ENCODE measurements around the gene ARMC2. TPM values are rescaled to one million over a fixed set of nuclear protein-coding genes. Genes with fewer than 3 reads are reported as not detected.

ARMC2 gene
- 10 to 100 TPM in 2 of 6 donors, 1 to 10 TPM in 4; 4.1 to 24.0 (median 7.8) TPM for total RNA-seq

- TF ChIP-seq EP300 (IDR thresholded peaks at IDR 0.05), result peak in 1 of 4 donors; percentile 39
- TF ChIP-seq POLR2AphosphoS5 (IDR thresholded peaks at IDR 0.05), result peak in 1 of 2 donors; percentile 78
- TF ChIP-seq CTCF (IDR thresholded peaks at IDR 0.05), result peak in 3 of 6 experiments; percentile 25 to 35 (median 34)
- peak in 3 of 4 donors; percentile 66 to 92 (median 74) for TF ChIP-seq POLR2A (IDR thresholded peaks at IDR 0.05)
- peak within 1 kb of the TSS; percentile 71 to 90 (median 84) for H3K4me3 ChIP-seq
- H3K36me3 ChIP-seq, result no peaks in the 10 kb centered on the region
- H3K27ac ChIP-seq, result peak within 1 kb of the TSS; percentile 80 to 87 (median 84)
- H3K27me3 ChIP-seq, result no peaks in the 10 kb centered on the region
- H3K4me1 ChIP-seq, result peaks cover 21 to 38% (median 30%) of the 10 kb centered on the region in 4 donors
- 0 to 1% methylated on average over 5 to 31 of the region's 61 CpGs for WGBS, 2 donors
- ATAC-seq (ENCODE audit: low FRiP score in 2 of 2) (peak; percentile 99), DNase-seq (peak; percentile 94 to 99)
- H3K9me3 ChIP-seq, result no peaks in the 10 kb centered on the region
Measured at GRCh38 chr6:108848116-108848868, at the start of gene ARMC2. Gene ARMC2, plus strand, starts transcription at chr6:108848422. Its CDS starts 5,846 bp downstream, at chr6:108854268.

GRCh38 chr6:108798670-108799353 lies 49.4 kb upstream of the ARMC2 start:
- H3K27ac ChIP-seq, result no peak overlapping the region
- H3K36me3 ChIP-seq, result no peaks in the 10 kb centered on the region
- H3K9me3 ChIP-seq, result no peaks in the 10 kb centered on the region
- 47 to 54% methylated on average over 15 to 18 of the region's 18 CpGs for WGBS, 2 donors
- ATAC-seq (ENCODE audit: low FRiP score in 2 of 2) (peak in 1 of 2 donors; percentile 55), DNase-seq (peak; percentile 14 to 61)
- H3K4me1 ChIP-seq, result peaks cover 9 to 16% (median 12%) of the 10 kb centered on the region in 4 donors
- H3K27me3 ChIP-seq, result no peaks in the 10 kb centered on the region
- peak in 1 of 2 donors; percentile 68 for TF ChIP-seq POLR2AphosphoS5 (IDR thresholded peaks at IDR 0.05)
- TF ChIP-seq POLR2A (IDR thresholded peaks at IDR 0.05), result no peak
- no peak overlapping the region for H3K4me3 ChIP-seq

- WGBS, 2 donors, result 95 to 98% methylated on average over 9 of the region's 9 CpGs
- no peaks in the 10 kb centered on the region for H3K36me3 ChIP-seq
- TF ChIP-seq EP300 (IDR thresholded peaks at IDR 0.05), result no peak
- no peak for TF ChIP-seq POLR2AphosphoS5 (IDR thresholded peaks at IDR 0.05)
- no peak for TF ChIP-seq POLR2A (IDR thresholded peaks at IDR 0.05)
- TF ChIP-seq CTCF (IDR thresholded peaks at IDR 0.05), result no peak
Measured at GRCh38 chr6:108799354-108799717, 48.9 kb upstream of the ARMC2 start.

GRCh38 chr6:108799791-108800190 lies 48.4 kb upstream of the ARMC2 start:
- ATAC-seq (ENCODE audit: low FRiP score in 2 of 2), result no peak
- Histone ChIP-seq H3K36me3 (no peaks in the 10 kb centered on the region), H3K4me3 (no peak overlapping the region), H3K27ac (no peak overlapping the region), H3K9me3 (no peaks in the 10 kb centered on the region), H3K4me1 (peaks cover 9 to 16% (median 12%) of the 10 kb centered on the region in 4 donors), H3K27me3 (no peaks in the 10 kb centered on the region)
- TF ChIP-seq CTCF (IDR thresholded peaks at IDR 0.05) (no peak), EP300 (IDR thresholded peaks at IDR 0.05) (no peak), POLR2AphosphoS5 (IDR thresholded peaks at IDR 0.05) (no peak), POLR2A (IDR thresholded peaks at IDR 0.05) (no peak)
- 88 to 100% methylated on average over 1 of the region's 1 CpG for WGBS, 2 donors
- no peak for DNase-seq

More at GRCh38 chr6:108799354-108799717, 48.9 kb upstream of the ARMC2 start:
- Histone ChIP-seq H3K27me3 (no peaks in the 10 kb centered on the region), H3K4me3 (no peak overlapping the region), H3K4me1 (peaks cover 9 to 16% (median 12%) of the 10 kb centered on the region in 4 donors), H3K9me3 (no peaks in the 10 kb centered on the region), H3K27ac (no peak overlapping the region)
- ATAC-seq (ENCODE audit: low FRiP score in 2 of 2) (no peak), DNase-seq (no peak)

- H3K9me3 ChIP-seq, result no peaks in the 10 kb centered on the region
- peak in 1 of 2 donors; percentile 19 for ATAC-seq (ENCODE audit: low FRiP score in 2 of 2)
- TF ChIP-seq POLR2AphosphoS5 (IDR thresholded peaks at IDR 0.05) (no peak), CTCF (IDR thresholded peaks at IDR 0.05) (no peak), POLR2A (IDR thresholded peaks at IDR 0.05) (no peak), EP300 (IDR thresholded peaks at IDR 0.05) (no peak)
Measured at GRCh38 chr6:108800427-108800864, 47.8 kb upstream of the ARMC2 start.

More at GRCh38 chr6:108800427-108800864, 47.8 kb upstream of the ARMC2 start:
- Histone ChIP-seq H3K4me3 (no peak overlapping the region), H3K27me3 (no peaks in the 10 kb centered on the region), H3K4me1 (peaks cover 9 to 16% (median 12%) of the 10 kb centered on the region in 4 donors), H3K36me3 (no peaks in the 10 kb centered on the region), H3K27ac (no peak overlapping the region)
- WGBS, 2 donors, result 90 to 95% methylated on average over 6 of the region's 6 CpGs
- DNase-seq, result no peak
